ENCODE results near the gene MAGEB1. TPM values are rescaled to one million over a fixed set of nuclear protein-coding genes. Genes with fewer than 3 reads are reported as not detected.

The MAGEB1 gene, protein sequence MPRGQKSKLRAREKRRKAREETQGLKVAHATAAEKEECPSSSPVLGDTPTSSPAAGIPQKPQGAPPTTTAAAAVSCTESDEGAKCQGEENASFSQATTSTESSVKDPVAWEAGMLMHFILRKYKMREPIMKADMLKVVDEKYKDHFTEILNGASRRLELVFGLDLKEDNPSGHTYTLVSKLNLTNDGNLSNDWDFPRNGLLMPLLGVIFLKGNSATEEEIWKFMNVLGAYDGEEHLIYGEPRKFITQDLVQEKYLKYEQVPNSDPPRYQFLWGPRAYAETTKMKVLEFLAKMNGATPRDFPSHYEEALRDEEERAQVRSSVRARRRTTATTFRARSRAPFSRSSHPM
- not detected for total RNA-seq
- long read RNA-seq = 0 reads

GRCh38 chrX:30246769-30247489, at the start of gene MAGEB1:
Gene MAGEB1 (plus strand): TSS chrX:30247146. CDS start chrX:30250494, 3,348 bp downstream.
- DNase-seq (ENCODE audit: low spot score) = no peak
- intact Hi-C loops (cut with DNase I) = no loop called here

GRCh38 chrX:30212172-30212571, 34.8 kb upstream of the MAGEB1 start:
- no peak for DNase-seq (ENCODE audit: low spot score)
- intact Hi-C loops (cut with DNase I) = no loop called here

GRCh38 chrX:30215357-30215843, 31.5 kb upstream of the MAGEB1 start, which contains the start of gene MAGEB2:
Gene MAGEB2 (plus strand): TSS chrX:30215563. CDS start chrX:30218581, 3,018 bp downstream.
- intact Hi-C loops (cut with DNase I) = no loop called here
- no peak for DNase-seq (ENCODE audit: low spot score)

DNA sequence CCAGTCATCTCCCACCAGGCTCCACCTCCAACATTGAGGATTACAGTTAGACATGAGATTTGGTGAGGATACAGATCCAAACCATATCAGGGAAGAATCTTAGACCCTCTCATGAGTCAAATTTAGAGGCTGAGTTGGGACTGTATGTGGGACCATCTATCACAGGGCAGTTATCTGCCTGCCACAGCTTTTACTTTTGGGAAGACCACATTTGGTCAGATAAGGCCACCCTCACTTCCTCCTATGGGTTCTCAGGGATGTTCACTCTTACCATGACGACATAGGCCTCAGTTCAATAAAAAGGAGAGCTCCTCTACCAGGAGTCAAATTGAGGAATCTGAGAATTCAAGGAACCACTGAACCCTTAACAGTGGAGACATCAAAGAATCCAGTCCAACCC, 29.5 kb upstream of the MAGEB1 start:
- intact Hi-C loops (cut with DNase I) = no loop called here
- no peak for DNase-seq (ENCODE audit: low spot score)

GRCh38 chrX:30219372-30219771, 27.6 kb upstream of the MAGEB1 start:
- intact Hi-C loops (cut with DNase I) = no loop called here
- DNase-seq (ENCODE audit: low spot score) = no peak

GRCh38 chrX:30220661-30221060, 26.3 kb upstream of the MAGEB1 start:
- intact Hi-C loops (cut with DNase I) = no loop called here
- DNase-seq (ENCODE audit: low spot score) = no peak

DNA sequence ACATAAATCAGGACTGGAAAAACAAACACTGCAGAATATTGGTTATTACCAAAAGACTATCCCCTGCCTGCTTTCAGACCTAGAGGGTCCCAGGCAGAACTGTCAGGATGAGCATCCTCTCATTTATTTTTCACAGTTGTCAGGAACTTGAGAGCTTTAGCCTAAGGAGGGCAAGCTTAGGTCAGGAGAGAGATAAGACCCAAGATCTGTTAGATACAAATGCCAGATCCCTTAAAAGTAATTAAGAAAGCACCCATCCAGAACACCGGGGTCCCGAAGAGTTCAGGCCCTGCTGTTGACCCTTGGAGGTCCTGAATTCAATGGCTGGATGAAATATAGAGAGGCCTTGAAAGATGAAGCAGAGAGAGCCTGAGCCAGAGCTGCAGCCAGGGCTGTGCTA, 22.4 kb upstream of the MAGEB1 start:
- no peak for DNase-seq (ENCODE audit: low spot score)
- intact Hi-C loops (cut with DNase I) = no loop called here

GRCh38 chrX:30228526-30228925, 18.4 kb upstream of the MAGEB1 start:
- no peak for DNase-seq (ENCODE audit: low spot score)
- intact Hi-C loops (cut with DNase I) = no loop called here

GRCh38 chrX:30230395-30230794, 16.6 kb upstream of the MAGEB1 start, which contains the start of gene MAGEB3:
Gene MAGEB3 (plus strand): TSS chrX:30230657. CDS start chrX:30235925, 5,268 bp downstream.
- no peak for DNase-seq (ENCODE audit: low spot score)

GRCh38 chrX:30241724-30242415, 5.1 kb upstream of the MAGEB1 start, which contains the start of gene MAGEB4:
Gene MAGEB4 (plus strand): TSS chrX:30242000. CDS start chrX:30242136, 136 bp downstream.
- intact Hi-C loops (cut with DNase I) = no loop called here
- no peak for DNase-seq (ENCODE audit: low spot score)

More at GRCh38 chrX:30230395-30230794, 16.6 kb upstream of the MAGEB1 start, which contains the start of gene MAGEB3:
- intact Hi-C loops (cut with DNase I) = no loop called here

GRCh38 chrX:30248854-30249253, 1.9 kb downstream of the MAGEB1 start:
- no peak for DNase-seq (ENCODE audit: low spot score)
- intact Hi-C loops (cut with DNase I) = no loop called here

DNA sequence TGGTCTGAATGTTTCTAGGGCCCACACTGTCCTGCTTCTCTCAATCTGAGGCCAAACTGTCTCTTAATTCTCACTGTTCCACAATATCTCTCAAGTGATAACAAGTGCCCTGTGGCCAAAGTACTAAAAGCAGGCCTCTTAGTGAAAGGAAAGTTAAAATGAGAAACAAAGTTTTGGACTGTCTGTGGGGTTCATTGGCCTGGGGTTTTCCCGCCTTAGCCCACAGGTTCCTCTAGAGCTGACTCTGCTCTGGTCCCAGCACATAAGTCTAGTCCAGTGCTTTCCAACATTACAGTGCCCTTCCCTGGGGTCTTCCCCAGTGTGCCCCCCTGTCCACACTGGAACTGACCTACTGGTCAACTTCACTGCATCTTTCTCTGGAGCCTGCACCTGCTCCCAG, 6.3 kb downstream of the MAGEB1 start:
- no peak for DNase-seq (ENCODE audit: low spot score)
- intact Hi-C loops (cut with DNase I) = no loop called here

DNA sequence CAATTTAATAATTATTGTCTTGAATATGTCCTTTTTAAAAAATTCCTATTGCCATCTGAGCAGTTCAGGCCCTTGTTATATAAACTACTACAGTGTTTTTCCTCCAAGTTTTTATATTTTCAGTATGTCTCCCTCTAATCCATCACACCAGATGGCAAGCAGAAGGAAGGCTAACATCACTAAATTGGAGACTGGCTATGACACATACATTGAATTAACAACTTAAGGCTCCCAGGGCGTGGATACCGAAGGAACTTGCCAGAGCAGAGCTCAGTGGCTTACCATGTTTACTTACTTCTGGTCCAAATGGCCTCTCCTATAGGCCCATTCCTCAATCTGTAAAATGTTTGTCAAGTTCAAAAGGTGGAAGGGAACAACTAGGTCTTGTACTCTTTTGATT, 13.0 kb downstream of the MAGEB1 start:
- no peak for DNase-seq (ENCODE audit: low spot score)
- intact Hi-C loops (cut with DNase I) = no loop called here

GRCh38 chrX:30261012-30261411, 14.1 kb downstream of the MAGEB1 start:
- no peak for DNase-seq (ENCODE audit: low spot score)
- intact Hi-C loops (cut with DNase I) = no loop called here

DNA sequence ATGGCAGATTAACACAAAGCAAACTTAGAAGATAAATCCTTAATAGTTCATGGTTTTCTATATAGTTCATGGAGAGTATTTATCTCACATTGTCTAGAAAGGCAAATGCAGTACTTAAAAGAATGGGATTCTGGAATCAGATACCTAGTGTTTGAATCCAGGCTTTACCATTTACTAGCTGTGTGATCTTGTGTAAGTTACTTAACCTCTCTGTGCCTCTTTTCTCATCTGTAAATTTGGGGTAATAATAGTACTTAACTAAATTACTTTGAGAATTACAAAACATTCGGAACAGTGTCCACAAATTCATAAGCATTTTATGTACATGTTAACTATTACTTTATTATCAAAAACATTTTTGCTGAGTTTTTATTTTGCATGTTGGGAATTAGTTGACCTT, 15.8 kb downstream of the MAGEB1 start:
- no peak for DNase-seq (ENCODE audit: low spot score)
- intact Hi-C loops (cut with DNase I) = no loop called here

GRCh38 chrX:30270639-30271038, 23.7 kb downstream of the MAGEB1 start:
- intact Hi-C loops (cut with DNase I) = no loop called here
- no peak for DNase-seq (ENCODE audit: low spot score)

- intact Hi-C loops (cut with DNase I) = no loop called here
- no peak for DNase-seq (ENCODE audit: low spot score)
These were observed 28.6 kb downstream of the MAGEB1 start for GRCh38 chrX:30275498-30275897.

DNA sequence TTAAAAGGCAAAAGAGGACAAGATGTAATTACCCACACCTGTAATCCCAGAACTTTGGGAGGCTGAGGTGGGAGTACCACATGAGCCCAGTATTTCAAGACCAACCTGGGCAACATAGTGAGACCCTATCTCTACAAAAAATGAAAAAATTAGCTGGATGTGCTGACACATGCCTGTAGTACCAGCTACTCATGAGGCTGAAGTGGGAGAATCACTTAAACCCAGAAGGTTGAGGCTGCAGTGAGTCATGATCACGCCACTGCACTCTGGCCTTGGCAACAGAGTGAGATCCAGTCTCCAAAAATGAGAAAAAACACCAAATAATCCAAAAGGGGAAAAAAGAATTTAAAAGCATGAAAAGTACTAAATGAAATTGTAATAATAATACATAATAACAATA, 31.4 kb downstream of the MAGEB1 start:
- intact Hi-C loops (cut with DNase I) = no loop called here
- no peak for DNase-seq (ENCODE audit: low spot score)

DNA sequence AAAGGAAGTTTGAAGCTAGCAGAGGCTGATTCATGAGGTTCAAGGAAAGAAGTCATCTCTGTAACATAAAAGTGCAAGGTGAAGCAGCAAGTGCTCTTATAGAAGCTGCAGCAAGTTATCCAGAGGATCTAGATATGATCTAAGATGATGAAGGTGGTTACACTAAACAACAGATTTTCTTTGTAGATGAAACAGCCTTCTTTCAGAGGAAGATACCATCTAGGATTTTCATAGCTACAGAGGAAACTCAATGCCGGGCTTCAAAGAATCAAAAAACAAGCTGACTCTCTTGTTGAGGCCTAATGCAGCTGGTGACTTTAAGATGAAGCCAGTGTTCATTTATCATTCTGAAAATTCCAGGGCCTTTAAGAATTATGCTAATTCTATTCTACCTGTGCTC, 33.5 kb downstream of the MAGEB1 start:
- no peak for DNase-seq (ENCODE audit: low spot score)

DNA sequence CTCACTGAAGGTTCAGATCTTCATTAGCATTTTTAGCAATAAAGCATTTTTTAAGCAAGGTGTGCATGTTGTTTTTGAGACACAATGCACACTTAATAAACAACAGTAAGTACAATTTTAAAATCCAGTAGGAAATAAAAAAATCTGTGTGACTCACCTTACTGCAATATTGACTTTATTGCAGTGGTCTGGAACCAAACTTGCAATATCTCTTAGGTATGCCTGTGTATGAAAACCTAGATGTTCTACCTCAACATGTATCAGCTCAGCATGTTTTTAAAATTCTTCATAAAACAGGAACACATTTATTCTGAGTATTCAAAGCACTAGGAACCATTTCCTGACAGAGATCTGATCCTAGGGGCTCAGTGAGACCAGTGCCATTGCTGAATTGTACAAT, 35.6 kb downstream of the MAGEB1 start:
- intact Hi-C loops (cut with DNase I) = no loop called here
- no peak for DNase-seq (ENCODE audit: low spot score)

More for the DNA sequence above, 33.5 kb downstream of the MAGEB1 start:
- intact Hi-C loops (cut with DNase I) = no loop called here

All from cardiac septum (tissue), 1 donor.